K562 (cell line): Measurements from ENCODE around the gene KARS1. TPM values are rescaled to one million over a fixed set of nuclear protein-coding genes. Genes with fewer than 3 reads are reported as not detected.

Experiments used
- ATAC-seq: fragments of 200-7000 bp; cut with Tn5 transposase; 3 replicates; pipeline ENCODE4 v1.9.1; 2020; ENCODE audit warnings: moderate library complexity
- BruUV-seq: library from RNA; stranded (reverse); fragments of 400-500 nt; replicated peaks from 2 replicates; lab custom pipeline; 2021; lab: Mats Ljungman, UMichigan
- CTCF ChIA-PET: fragments of 300-600 bp; formaldehyde crosslinking; extraction: SDS; loops from one replicate; lab custom pipeline; 2021; ENCODE audit warnings: low intra/inter-chr PET ratio; lab: Yijun Ruan, JAX
- POLR2A ChIA-PET: fragments of 300-600, 350-650 bp; sonication (Branson Sonifier 250); formaldehyde crosslinking; extraction: SDS; loops from one replicate; lab custom pipeline; 2021; ENCODE audit warnings: antibody characterized with exemption, inconsistent platforms; lab: Yijun Ruan, JAX
- DNase-seq, 4 experiments: peaks; one replicate each; pipeline versions ENCODE4 v3.0.0 to v3.0.0-alpha.2; 2011 to 2018; ENCODE audit warnings: low spot score in 3 of 4, mixed read lengths in 3 of 4; ENCODE audit errors: extremely low read depth in 1 of 4
- FAIRE-seq: peaks from 2 replicates; lab custom pipeline; 2011; peaks lifted over from hg19 to GRCh38; lab: Jason Lieb, UNC
- H2AFZ ChIP-seq: 2 replicates; pipeline ENCODE4 v1.6.0; 2011; ENCODE audit warnings: low read depth, low read length, control low read depth, inconsistent platforms
- H3K27ac ChIP-seq: fragments of 200-600 bp; 3 replicates; pipeline ENCODE4 v1.8.0; 2011; ENCODE audit warnings: low read depth, mild to moderate bottlenecking, control low read depth, inconsistent platforms, low read length, moderate library complexity, mixed read lengths; ENCODE audit errors: extremely low read depth
- H3K27me3 ChIP-seq, 2 experiments: fragments of 300-600 bp in 1 of 2; 2 replicates in 1 of 2; 3 replicates in 1 of 2; pipeline versions ENCODE4 v1.6.0 to v1.8.0; 2011; ENCODE audit warnings: inconsistent platforms in 2 of 2, low read length in 2 of 2, mild to moderate bottlenecking in 1 of 2, mixed read lengths in 1 of 2, moderate library complexity in 1 of 2; ENCODE audit not compliant: control insufficient read depth in 2 of 2, insufficient read depth in 2 of 2
- H3K36me3 ChIP-seq: fragments of 300-600 bp; 3 replicates; pipeline ENCODE4 v1.8.0; 2011; ENCODE audit warnings: mild to moderate bottlenecking, low read length, inconsistent platforms; ENCODE audit not compliant: control insufficient read depth, insufficient read depth
- H3K4me1 ChIP-seq, 2 experiments: fragments of 200-600 bp in 1 of 2; replicated peaks in 1 of 2; 2 replicates in 1 of 2; 3 replicates in 1 of 2; pipeline versions ENCODE4 v1.5.1 to v1.8.0; 2011; ENCODE audit warnings: inconsistent platforms in 2 of 2, low read length in 2 of 2, mild to moderate bottlenecking in 1 of 2, mixed read lengths in 1 of 2, moderate library complexity in 1 of 2; ENCODE audit not compliant: control insufficient read depth in 2 of 2, insufficient read depth in 2 of 2
- H3K4me2 ChIP-seq: 2 replicates; pipeline ENCODE4 v1.6.1; 2011; ENCODE audit warnings: low read length, control low read depth, inconsistent platforms, mixed read lengths; ENCODE audit not compliant: insufficient read depth
- H3K4me3 ChIP-seq: fragments of 200-600 bp; sonication (generic), shearing (Covaris generic); 2 replicates; pipeline ENCODE4 v1.5.1; 2016; ENCODE audit warnings: control low read depth, inconsistent platforms
- H3K79me2 ChIP-seq: fragments of 200-600 bp; 3 replicates; pipeline ENCODE4 v1.8.0; 2011; ENCODE audit warnings: low read length, inconsistent platforms; ENCODE audit not compliant: control insufficient read depth, insufficient read depth
- H3K9ac ChIP-seq, 2 experiments: 2 replicates each; pipeline versions ENCODE4 v1.6.0 to v1.6.1; 2011; ENCODE audit warnings: low read depth in 2 of 2, low read length in 2 of 2, control low read depth in 1 of 2, inconsistent platforms in 1 of 2, mild to moderate bottlenecking in 1 of 2, mixed read lengths in 1 of 2; ENCODE audit not compliant: insufficient read depth in 1 of 2
- H3K9me1 ChIP-seq: one replicate; pipeline ENCODE4 v1.6.0; 2011; ENCODE audit warnings: inconsistent platforms, mild to moderate bottlenecking, low read length, moderate library complexity; ENCODE audit not compliant: control insufficient read depth, insufficient read depth
- H3K9me3 ChIP-seq: replicated peaks from 2 replicates; pipeline ENCODE4 v1.5.1; 2011; ENCODE audit warnings: low read depth, low read length, inconsistent platforms; ENCODE audit not compliant: control insufficient read depth, insufficient read depth
- H4K20me1 ChIP-seq: replicated peaks from 2 replicates; pipeline ENCODE4 v1.6.1; 2011; ENCODE audit warnings: low read length, inconsistent platforms, mixed read lengths; ENCODE audit not compliant: control insufficient read depth, insufficient read depth
- HCFC1 ChIP-seq: IDR thresholded peaks from 2 replicates; pipeline ENCODE4 v1.6.1; 2012; ENCODE audit warnings: low read depth, low read length, improper control_type of control experiment
- PHF20 ChIP-seq: fragments of 450-650 bp; IDR thresholded peaks from 2 replicates; pipeline ENCODE4 v1.6.1; 2018; ENCODE audit not compliant: partially characterized antibody
- RFX1 ChIP-seq: fragments of 450-650 bp; IDR thresholded peaks from 2 replicates; pipeline ENCODE4 v1.6.1; 2016; ENCODE audit warnings: mild to moderate bottlenecking, moderate library complexity
- WGBS: fragments of 100-300 bp; shearing (Covaris generic); methylation state at CpG from one replicate; pipeline ENCODE4 v1.1.6; 2016; ENCODE audit warnings: low coverage, mixed read lengths; ENCODE audit not compliant: insufficient coverage; ENCODE audit errors: missing lambda C conversion rate; 5-methylcytosine and 5-hydroxymethylcytosine counted together
- in situ Hi-C: fragments of 300-500 bp; cut with MboI; formaldehyde crosslinking; loops from 4 replicates; pipeline ENCODE4 v1.15.0; 2018; ENCODE audit warnings: inconsistent platforms, mixed read lengths
- intact Hi-C: fragments of 100-400 bp; cut with micrococcal nuclease; formaldehyde crosslinking; loops from 2 replicates; pipeline ENCODE4 v1.14.2; 2022
- polyA plus RNA-seq, 8 experiments: library from polyadenylated mRNA; depleted of rRNA in 4 of 8; stranded (reverse) in 5 of 8; unstranded in 3 of 8; fragments of >200 nt; fragmentation: Nextera tagmentation in 2 of 8; fragmentation: Illumina TruSeq in 1 of 8; extraction: Ambion mirVana in 2 of 8; extraction: Trizol in 1 of 8; gene quantifications; 2 replicates each; pipeline versions ENCODE4 v1.2.1 to v1.2.3, GENCODE V29; 2011 to 2014; ENCODE audit warnings: inconsistent platforms in 1 of 8, missing spikeins in 1 of 8
- total RNA-seq, 7 experiments: library from RNA; depleted of rRNA in 6 of 7; stranded (reverse); fragments of >200 nt in 6 of 7; fragmentation: Illumina TruSeq in 2 of 7; extraction: Trizol in 2 of 7; gene quantifications; 2 replicates each; pipeline versions ENCODE4 v1.2.1 to v1.2.3, GENCODE V29; 2011 to 2021; ENCODE audit warnings: low replicate concordance in 1 of 7
- TF ChIP-seq, protein P1 (sequence below): fragments of 250-450 bp; sonication (Bioruptor Pico); IDR thresholded peaks from 2 replicates; pipeline ENCODE4 v1.4.0; 2020
- TF ChIP-seq, protein P2 (sequence below): fragments of 450-650 bp; IDR thresholded peaks from 2 replicates; pipeline ENCODE4 v1.6.1; 2018; ENCODE audit not compliant: partially characterized antibody
- TF ChIP-seq, protein P3 (sequence below), 2 experiments: fragments of 450-650 bp in 1 of 2; sonication (generic) in 1 of 2; formaldehyde crosslinking in 1 of 2; IDR thresholded peaks in 1 of 2; conservative IDR thresholded peaks in 1 of 2; 2 replicates each; pipeline versions ENCODE4 v1.6.1 to v1.8.1; 2016 to 2023; ENCODE audit warnings: mild to moderate bottlenecking in 2 of 2, moderate library complexity in 2 of 2, inconsistent platforms in 1 of 2, missing genetic modification reagents in 1 of 2

The KARS1 gene
- total and polyA plus RNA-seq, 9 of the 15 experiments (the other 6 are each of a cell fraction or from before 2014, with no cell fraction given) = 223 to 386 (median 304) TPM

DNA sequence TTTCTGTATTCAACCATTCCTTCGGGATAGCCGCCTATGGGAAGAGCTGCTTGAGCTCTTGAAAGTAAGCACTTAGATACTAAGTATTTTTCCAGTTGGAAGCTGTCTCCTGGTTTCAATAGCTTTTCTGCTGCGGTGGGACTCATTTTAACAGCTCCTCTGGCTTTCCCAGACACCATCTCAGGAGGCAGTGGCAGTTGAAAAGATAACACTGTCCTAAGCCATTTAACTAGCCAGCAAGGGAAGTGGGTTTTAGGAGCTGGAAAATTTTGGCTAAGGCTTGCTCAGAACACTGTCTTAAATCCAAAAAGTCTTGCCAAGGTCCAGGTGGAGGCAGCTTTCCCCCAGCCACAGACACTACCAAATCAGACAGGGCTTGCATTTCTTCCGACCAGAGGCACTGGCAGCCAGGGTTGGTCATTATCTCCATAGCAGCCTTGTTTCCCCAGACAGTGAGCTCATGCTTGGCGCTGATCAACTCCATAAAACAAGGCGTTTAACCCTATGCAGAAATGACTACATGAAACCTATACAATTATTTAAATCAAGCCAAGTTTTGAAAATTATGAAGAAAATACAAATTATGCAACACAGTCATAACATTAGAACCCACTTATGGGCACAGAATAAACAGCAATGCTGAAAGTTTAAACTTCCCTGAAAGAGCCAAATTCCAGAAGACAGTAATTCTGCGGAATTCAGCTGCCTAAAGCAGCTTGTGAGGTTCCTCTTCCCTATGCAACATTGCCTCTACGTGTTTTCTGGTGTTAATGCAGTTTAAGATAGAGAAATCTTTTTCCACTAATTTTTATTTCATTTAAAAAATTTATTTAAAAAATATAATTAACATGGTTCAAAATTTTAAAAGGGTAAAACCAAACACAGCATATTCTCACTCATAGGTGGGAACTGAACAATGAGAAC, 56.3 kb downstream of the KARS1 start:
- FAIRE-seq (peak; percentile 67), DNase-seq (peak in 2 of 4 experiments; percentile 57 to 69), ATAC-seq (peak; percentile 73)
- CTCF ChIA-PET = no interaction called here
- H3K9me1 ChIP-seq = no peaks in the 10 kb centered on the region
- TSS peak; percentile 23 for BruUV-seq
- peaks cover 11 to 34% of the 10 kb centered on the region in 2 experiments; a peak in 4 of 5 replicates for H3K4me1 ChIP-seq
- H3K36me3 ChIP-seq = peaks cover 3% of the 10 kb centered on the region; the same call in 1 of the 3 replicates
- peak overlapping the region; percentile 60 for H3K27ac ChIP-seq
- WGBS = 31% methylated on average over 8 of the region's 8 CpGs
- H4K20me1 ChIP-seq = no peaks in the 10 kb centered on the region
- in situ Hi-C loops = no loop called here
- POLR2A ChIA-PET = interaction anchor here (0.5 to 1.4 kb wide), 9 partner anchors 10 to 32 kb away, joined by 3 to 9 read pairs (median 4); partner anchors contain the start of genes ADAT1 and GABARAPL2
- H3K9me3 ChIP-seq = no peaks in the 10 kb centered on the region
- peak overlapping the region; percentile 64 for H3K4me2 ChIP-seq
- H3K27me3 ChIP-seq = no peaks in the 10 kb centered on the region
- intact Hi-C loops = no loop called here
- peak overlapping the region; percentile 33 to 42; a peak in 3 of 4 replicates for H3K9ac ChIP-seq
- H2AFZ ChIP-seq = peak overlapping the region; percentile 73
- no peak overlapping the region for H3K4me3 ChIP-seq
- H3K79me2 ChIP-seq = no peaks in the 10 kb centered on the region
- no peak for TF ChIP-seq HCFC1
- TF ChIP-seq, protein P1, sequence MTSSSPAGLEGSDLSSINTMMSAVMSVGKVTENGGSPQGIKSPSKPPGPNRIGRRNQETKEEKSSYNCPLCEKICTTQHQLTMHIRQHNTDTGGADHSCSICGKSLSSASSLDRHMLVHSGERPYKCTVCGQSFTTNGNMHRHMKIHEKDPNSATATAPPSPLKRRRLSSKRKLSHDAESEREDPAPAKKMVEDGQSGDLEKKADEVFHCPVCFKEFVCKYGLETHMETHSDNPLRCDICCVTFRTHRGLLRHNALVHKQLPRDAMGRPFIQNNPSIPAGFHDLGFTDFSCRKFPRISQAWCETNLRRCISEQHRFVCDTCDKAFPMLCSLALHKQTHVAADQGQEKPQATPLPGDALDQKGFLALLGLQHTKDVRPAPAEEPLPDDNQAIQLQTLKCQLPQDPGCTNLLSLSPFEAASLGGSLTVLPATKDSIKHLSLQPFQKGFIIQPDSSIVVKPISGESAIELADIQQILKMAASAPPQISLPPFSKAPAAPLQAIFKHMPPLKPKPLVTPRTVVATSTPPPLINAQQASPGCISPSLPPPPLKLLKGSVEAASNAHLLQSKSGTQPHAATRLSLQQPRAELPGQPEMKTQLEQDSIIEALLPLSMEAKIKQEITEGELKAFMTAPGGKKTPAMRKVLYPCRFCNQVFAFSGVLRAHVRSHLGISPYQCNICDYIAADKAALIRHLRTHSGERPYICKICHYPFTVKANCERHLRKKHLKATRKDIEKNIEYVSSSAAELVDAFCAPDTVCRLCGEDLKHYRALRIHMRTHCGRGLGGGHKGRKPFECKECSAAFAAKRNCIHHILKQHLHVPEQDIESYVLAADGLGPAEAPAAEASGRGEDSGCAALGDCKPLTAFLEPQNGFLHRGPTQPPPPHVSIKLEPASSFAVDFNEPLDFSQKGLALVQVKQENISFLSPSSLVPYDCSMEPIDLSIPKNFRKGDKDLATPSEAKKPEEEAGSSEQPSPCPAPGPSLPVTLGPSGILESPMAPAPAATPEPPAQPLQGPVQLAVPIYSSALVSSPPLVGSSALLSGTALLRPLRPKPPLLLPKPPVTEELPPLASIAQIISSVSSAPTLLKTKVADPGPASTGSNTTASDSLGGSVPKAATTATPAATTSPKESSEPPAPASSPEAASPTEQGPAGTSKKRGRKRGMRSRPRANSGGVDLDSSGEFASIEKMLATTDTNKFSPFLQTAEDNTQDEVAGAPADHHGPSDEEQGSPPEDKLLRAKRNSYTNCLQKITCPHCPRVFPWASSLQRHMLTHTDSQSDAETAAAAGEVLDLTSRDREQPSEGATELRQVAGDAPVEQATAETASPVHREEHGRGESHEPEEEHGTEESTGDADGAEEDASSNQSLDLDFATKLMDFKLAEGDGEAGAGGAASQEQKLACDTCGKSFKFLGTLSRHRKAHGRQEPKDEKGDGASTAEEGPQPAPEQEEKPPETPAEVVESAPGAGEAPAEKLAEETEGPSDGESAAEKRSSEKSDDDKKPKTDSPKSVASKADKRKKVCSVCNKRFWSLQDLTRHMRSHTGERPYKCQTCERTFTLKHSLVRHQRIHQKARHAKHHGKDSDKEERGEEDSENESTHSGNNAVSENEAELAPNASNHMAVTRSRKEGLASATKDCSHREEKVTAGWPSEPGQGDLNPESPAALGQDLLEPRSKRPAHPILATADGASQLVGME = no peak
- TF ChIP-seq RFX1 = peak; percentile 52
- TF ChIP-seq, protein P2, sequence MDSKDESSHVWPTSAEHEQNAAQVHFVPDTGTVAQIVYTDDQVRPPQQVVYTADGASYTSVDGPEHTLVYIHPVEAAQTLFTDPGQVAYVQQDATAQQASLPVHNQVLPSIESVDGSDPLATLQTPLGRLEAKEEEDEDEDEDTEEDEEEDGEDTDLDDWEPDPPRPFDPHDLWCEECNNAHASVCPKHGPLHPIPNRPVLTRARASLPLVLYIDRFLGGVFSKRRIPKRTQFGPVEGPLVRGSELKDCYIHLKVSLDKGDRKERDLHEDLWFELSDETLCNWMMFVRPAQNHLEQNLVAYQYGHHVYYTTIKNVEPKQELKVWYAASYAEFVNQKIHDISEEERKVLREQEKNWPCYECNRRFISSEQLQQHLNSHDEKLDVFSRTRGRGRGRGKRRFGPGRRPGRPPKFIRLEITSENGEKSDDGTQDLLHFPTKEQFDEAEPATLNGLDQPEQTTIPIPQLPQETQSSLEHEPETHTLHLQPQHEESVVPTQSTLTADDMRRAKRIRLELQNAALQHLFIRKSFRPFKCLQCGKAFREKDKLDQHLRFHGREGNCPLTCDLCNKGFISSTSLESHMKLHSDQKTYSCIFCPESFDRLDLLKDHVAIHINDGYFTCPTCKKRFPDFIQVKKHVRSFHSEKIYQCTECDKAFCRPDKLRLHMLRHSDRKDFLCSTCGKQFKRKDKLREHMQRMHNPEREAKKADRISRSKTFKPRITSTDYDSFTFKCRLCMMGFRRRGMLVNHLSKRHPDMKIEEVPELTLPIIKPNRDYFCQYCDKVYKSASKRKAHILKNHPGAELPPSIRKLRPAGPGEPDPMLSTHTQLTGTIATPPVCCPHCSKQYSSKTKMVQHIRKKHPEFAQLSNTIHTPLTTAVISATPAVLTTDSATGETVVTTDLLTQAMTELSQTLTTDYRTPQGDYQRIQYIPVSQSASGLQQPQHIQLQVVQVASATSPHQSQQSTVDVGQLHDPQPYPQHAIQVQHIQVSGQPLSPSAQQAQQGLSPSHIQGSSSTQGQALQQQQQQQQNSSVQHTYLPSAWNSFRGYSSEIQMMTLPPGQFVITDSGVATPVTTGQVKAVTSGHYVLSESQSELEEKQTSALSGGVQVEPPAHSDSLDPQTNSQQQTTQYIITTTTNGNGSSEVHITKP = no peak
- no peak for TF ChIP-seq PHF20
- TF ChIP-seq, protein P3, sequence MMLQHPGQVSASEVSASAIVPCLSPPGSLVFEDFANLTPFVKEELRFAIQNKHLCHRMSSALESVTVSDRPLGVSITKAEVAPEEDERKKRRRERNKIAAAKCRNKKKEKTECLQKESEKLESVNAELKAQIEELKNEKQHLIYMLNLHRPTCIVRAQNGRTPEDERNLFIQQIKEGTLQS (IDR thresholded peaks at IDR 0.05) = peak; percentile 49; the same call in 1 of the 2 replicates
- TF ChIP-seq, protein P3 (CRISPR knock-in tag; conservative IDR thresholded peaks at IDR 0.05) = no peak
